GM12878 (cell line): ENCODE results near the gene ADPRS. TPM values are rescaled to one million over a fixed set of nuclear protein-coding genes. Genes with fewer than 3 reads are reported as not detected.

Experiments
- ATAC-seq: fragments of 200-7000 bp; cut with Tn5 transposase; 3 replicates; pipeline ENCODE4 v1.9.1; 2020; ENCODE audit warnings: mild to moderate bottlenecking, moderate library complexity
- BruUV-seq: library from RNA; stranded (reverse); fragments of 400-500 nt; replicated peaks from 2 replicates; lab custom pipeline; 2021; lab: Mats Ljungman, UMichigan
- CTCF ChIA-PET: fragments of 300-600 bp; sonication (Branson Sonifier 250); formaldehyde crosslinking; extraction: SDS; loops from one replicate; lab custom pipeline; 2021; ENCODE audit warnings: inconsistent platforms; lab: Yijun Ruan, JAX
- POLR2A ChIA-PET: fragments of 350-600 bp; formaldehyde crosslinking; extraction: SDS; loops from one replicate; lab custom pipeline; 2021; ENCODE audit warnings: inconsistent platforms; lab: Charles Lee
- RAD21 ChIA-PET: fragments of 300-600 bp; sonication (Branson Sonifier 250); formaldehyde crosslinking; loops from one replicate; lab custom pipeline; 2023; ENCODE audit warnings: antibody characterized with exemption; ENCODE audit not compliant: unreplicated experiment; lab: Charles Lee
- SMC1A ChIA-PET: fragments of 300-600 bp; sonication (Branson Sonifier 250); formaldehyde crosslinking; loops from one replicate; lab custom pipeline; 2023; ENCODE audit not compliant: unreplicated experiment, uncharacterized antibody; lab: Charles Lee
- DNase-seq: peaks from one replicate; pipeline ENCODE4 v3.0.0-alpha.2; 2011; ENCODE audit warnings: low read depth, low spot score
- FAIRE-seq: peaks from 3 replicates; lab custom pipeline; 2011; peaks lifted over from hg19 to GRCh38; lab: Jason Lieb, UNC
- H2AFZ ChIP-seq: 2 replicates; pipeline ENCODE4 v1.6.0; 2011; ENCODE audit warnings: low read depth, low read length, control low read depth; ENCODE audit not compliant: control insufficient read depth
- H3K27ac ChIP-seq: 2 replicates; pipeline ENCODE4 v1.5.1; 2011; ENCODE audit warnings: control low read depth; ENCODE audit not compliant: control insufficient read depth, insufficient read depth
- H3K27me3 ChIP-seq, 2 experiments: replicated peaks in 1 of 2; 2 replicates each; pipeline versions ENCODE4 v1.6.0 to v1.6.1; 2011; ENCODE audit warnings: low read length in 1 of 2; ENCODE audit not compliant: control insufficient read depth in 2 of 2, insufficient read depth in 2 of 2
- H3K36me3 ChIP-seq, 2 experiments: 2 replicates each; pipeline ENCODE4 v1.5.1; 2011; ENCODE audit warnings: low read length in 1 of 2; ENCODE audit not compliant: control insufficient read depth in 2 of 2, insufficient read depth in 2 of 2
- H3K4me1 ChIP-seq: 2 replicates; pipeline ENCODE4 v1.6.1; 2011; ENCODE audit warnings: mild to moderate bottlenecking, low read length, moderate library complexity, mixed read lengths; ENCODE audit not compliant: control insufficient read depth, insufficient read depth
- H3K4me2 ChIP-seq: 2 replicates; pipeline ENCODE4 v1.6.0; 2011; ENCODE audit warnings: control low read depth; ENCODE audit not compliant: control insufficient read depth, insufficient read depth
- H3K4me3 ChIP-seq: fragments of 200-600 bp; sonication (generic); 2 replicates; pipeline ENCODE4 v1.5.1; 2016
- H3K79me2 ChIP-seq: 2 replicates; pipeline ENCODE4 v1.6.0; 2011; ENCODE audit warnings: low read length; ENCODE audit not compliant: control insufficient read depth, insufficient read depth
- H3K9ac ChIP-seq: 2 replicates; pipeline ENCODE4 v1.8.0; 2011; ENCODE audit warnings: low read length, control low read depth, mixed read lengths; ENCODE audit not compliant: control insufficient read depth, insufficient read depth
- H3K9me3 ChIP-seq: replicated peaks from 3 replicates; pipeline ENCODE4 v1.5.1; 2011; ENCODE audit warnings: mild to moderate bottlenecking, low read length; ENCODE audit not compliant: control insufficient read depth, insufficient read depth
- H4K20me1 ChIP-seq: 2 replicates; pipeline ENCODE4 v1.6.0; 2011; ENCODE audit not compliant: control insufficient read depth, insufficient read depth
- BACH1 ChIP-seq: fragments of 450-650 bp; IDR thresholded peaks from 2 replicates; pipeline ENCODE4 v1.6.1; 2017; ENCODE audit warnings: mild to moderate bottlenecking, borderline replicate concordance
- CHD2 ChIP-seq: IDR thresholded peaks from 2 replicates; pipeline ENCODE4 v1.6.1; 2011; ENCODE audit warnings: low read depth, low read length, improper control_type of control experiment, borderline replicate concordance
- EED ChIP-seq: sonication (generic); IDR thresholded peaks from 2 replicates; pipeline ENCODE4 v1.6.1; 2016; ENCODE audit warnings: antibody characterized with exemption, low read depth
- HCFC1 ChIP-seq: fragments of 150-350 bp; IDR thresholded peaks from 2 replicates; pipeline ENCODE4 v1.6.1; 2014; ENCODE audit warnings: low read length
- NFIC ChIP-seq: IDR thresholded peaks from 2 replicates; pipeline ENCODE4 v1.6.1; 2012; ENCODE audit warnings: low read depth, mild to moderate bottlenecking, inconsistent platforms, low read length, moderate library complexity
- POU2F2 ChIP-seq: IDR thresholded peaks from 3 replicates; pipeline ENCODE4 v1.6.1; 2011; ENCODE audit warnings: low read depth, mild to moderate bottlenecking, low read length, borderline replicate concordance
- SIX5 ChIP-seq: IDR thresholded peaks from 2 replicates; pipeline ENCODE4 v1.6.1; 2011; ENCODE audit warnings: mild to moderate bottlenecking, low read depth, low read length, moderate library complexity; ENCODE audit not compliant: severe bottlenecking
- SUPT20H ChIP-seq: IDR thresholded peaks from 2 replicates; pipeline ENCODE4 v1.6.1; 2011; ENCODE audit warnings: low read depth, mild to moderate bottlenecking, low read length, moderate library complexity, borderline replicate concordance; ENCODE audit not compliant: control insufficient read depth
- TCF7 ChIP-seq: IDR thresholded peaks from 2 replicates; pipeline ENCODE4 v1.6.1; 2014; ENCODE audit warnings: antibody characterized with exemption, borderline replicate concordance
- ZBED1 ChIP-seq: IDR thresholded peaks from 2 replicates; pipeline ENCODE4 v1.6.1; 2016; ENCODE audit warnings: borderline replicate concordance
- WGBS: methylation state at CpG from one replicate; pipeline ENCODE4 v1.1.6; 2016; ENCODE audit warnings: low lambda C conversion rate; ENCODE audit not compliant: insufficient replicate concordance, insufficient coverage; ENCODE audit errors: missing lambda C conversion rate; 5-methylcytosine and 5-hydroxymethylcytosine counted together
- in situ Hi-C: fragments of 300-500 bp; cut with MboI; formaldehyde crosslinking; loops from 9 replicates; pipeline ENCODE4 v1.14.3; 2018; ENCODE audit warnings: mixed read lengths
- intact Hi-C: fragments of 100-400 bp; cut with micrococcal nuclease; formaldehyde crosslinking; loops from one replicate; pipeline ENCODE4 v1.14.2; 2022; ENCODE audit not compliant: unreplicated experiment
- polyA plus RNA-seq, 11 experiments: library from polyadenylated mRNA; depleted of rRNA in 4 of 11; unstranded in 6 of 11; stranded (reverse) in 5 of 11; fragments of >200 nt; fragmentation: Nextera tagmentation in 4 of 11; fragmentation: Illumina TruSeq in 1 of 11; extraction: Ambion mirVana in 4 of 11; extraction: Trizol in 1 of 11; gene quantifications; 1 replicate in 1 of 11; 2 replicates in 10 of 11; pipeline versions ENCODE4 v1.2.1 to v1.2.3, GENCODE V29; 2011 to 2016; ENCODE audit warnings: inconsistent platforms in 2 of 11, missing spikeins in 2 of 11, low read depth in 1 of 11
- total RNA-seq, 4 experiments: library from RNA; depleted of rRNA in 3 of 4; stranded (reverse); fragments of >200 nt in 3 of 4; fragmentation: Illumina TruSeq in 1 of 4; extraction: Trizol in 1 of 4; gene quantifications; 2 replicates each; pipeline versions ENCODE4 v1.2.1 to v1.2.3, GENCODE V29; 2013 to 2021
- TF ChIP-seq, protein P1 (sequence below): fragments of 150-350 bp; IDR thresholded peaks from 2 replicates; pipeline ENCODE4 v1.6.1; 2016; ENCODE audit warnings: low read depth, low read length
- TF ChIP-seq, protein P2 (sequence below): IDR thresholded peaks from 2 replicates; pipeline ENCODE4 v1.6.1; 2012; ENCODE audit warnings: low read length, inconsistent platforms
- TF ChIP-seq, protein P3 (sequence below): fragments of 450-650 bp; IDR thresholded peaks from 2 replicates; pipeline ENCODE4 v1.6.1; 2014; ENCODE audit warnings: mild to moderate bottlenecking
- TF ChIP-seq, protein P4 (sequence below): fragments of 450-650 bp; formaldehyde crosslinking; IDR thresholded peaks from 2 replicates; pipeline ENCODE4 v1.4.0; 2022; ENCODE audit warnings: mild to moderate bottlenecking, moderate library complexity

The ADPRS gene
- total and polyA plus RNA-seq, 10 of the 15 experiments (the other 5 are each of a cell fraction or from before 2014, with no cell fraction given) = 7.6 to 57.6 (median 39.1) TPM

DNA sequence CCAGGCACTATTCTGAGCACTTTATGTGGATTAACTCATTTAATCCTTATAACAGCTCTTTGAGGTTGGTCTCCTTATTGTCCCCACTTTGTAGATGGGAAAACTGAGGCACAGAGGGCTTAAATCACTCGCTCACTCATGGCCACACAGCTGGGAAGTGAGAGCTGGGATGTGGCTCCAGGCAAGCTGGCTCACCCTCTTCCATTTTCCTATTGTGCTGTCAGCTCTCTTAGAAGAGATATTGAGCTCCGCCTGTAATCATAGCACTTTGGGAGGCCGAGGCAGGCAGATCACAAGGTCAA lies 40.2 kb downstream of the ADPRS start (continued):
- TF ChIP-seq, protein P1, sequence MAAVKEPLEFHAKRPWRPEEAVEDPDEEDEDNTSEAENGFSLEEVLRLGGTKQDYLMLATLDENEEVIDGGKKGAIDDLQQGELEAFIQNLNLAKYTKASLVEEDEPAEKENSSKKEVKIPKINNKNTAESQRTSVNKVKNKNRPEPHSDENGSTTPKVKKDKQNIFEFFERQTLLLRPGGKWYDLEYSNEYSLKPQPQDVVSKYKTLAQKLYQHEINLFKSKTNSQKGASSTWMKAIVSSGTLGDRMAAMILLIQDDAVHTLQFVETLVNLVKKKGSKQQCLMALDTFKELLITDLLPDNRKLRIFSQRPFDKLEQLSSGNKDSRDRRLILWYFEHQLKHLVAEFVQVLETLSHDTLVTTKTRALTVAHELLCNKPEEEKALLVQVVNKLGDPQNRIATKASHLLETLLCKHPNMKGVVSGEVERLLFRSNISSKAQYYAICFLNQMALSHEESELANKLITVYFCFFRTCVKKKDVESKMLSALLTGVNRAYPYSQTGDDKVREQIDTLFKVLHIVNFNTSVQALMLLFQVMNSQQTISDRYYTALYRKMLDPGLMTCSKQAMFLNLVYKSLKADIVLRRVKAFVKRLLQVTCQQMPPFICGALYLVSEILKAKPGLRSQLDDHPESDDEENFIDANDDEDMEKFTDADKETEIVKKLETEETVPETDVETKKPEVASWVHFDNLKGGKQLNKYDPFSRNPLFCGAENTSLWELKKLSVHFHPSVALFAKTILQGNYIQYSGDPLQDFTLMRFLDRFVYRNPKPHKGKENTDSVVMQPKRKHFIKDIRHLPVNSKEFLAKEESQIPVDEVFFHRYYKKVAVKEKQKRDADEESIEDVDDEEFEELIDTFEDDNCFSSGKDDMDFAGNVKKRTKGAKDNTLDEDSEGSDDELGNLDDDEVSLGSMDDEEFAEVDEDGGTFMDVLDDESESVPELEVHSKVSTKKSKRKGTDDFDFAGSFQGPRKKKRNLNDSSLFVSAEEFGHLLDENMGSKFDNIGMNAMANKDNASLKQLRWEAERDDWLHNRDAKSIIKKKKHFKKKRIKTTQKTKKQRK = no peak
- TF ChIP-seq, protein P2, sequence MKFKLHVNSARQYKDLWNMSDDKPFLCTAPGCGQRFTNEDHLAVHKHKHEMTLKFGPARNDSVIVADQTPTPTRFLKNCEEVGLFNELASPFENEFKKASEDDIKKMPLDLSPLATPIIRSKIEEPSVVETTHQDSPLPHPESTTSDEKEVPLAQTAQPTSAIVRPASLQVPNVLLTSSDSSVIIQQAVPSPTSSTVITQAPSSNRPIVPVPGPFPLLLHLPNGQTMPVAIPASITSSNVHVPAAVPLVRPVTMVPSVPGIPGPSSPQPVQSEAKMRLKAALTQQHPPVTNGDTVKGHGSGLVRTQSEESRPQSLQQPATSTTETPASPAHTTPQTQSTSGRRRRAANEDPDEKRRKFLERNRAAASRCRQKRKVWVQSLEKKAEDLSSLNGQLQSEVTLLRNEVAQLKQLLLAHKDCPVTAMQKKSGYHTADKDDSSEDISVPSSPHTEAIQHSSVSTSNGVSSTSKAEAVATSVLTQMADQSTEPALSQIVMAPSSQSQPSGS = no peak
- no peak for TF ChIP-seq SUPT20H

DNA sequence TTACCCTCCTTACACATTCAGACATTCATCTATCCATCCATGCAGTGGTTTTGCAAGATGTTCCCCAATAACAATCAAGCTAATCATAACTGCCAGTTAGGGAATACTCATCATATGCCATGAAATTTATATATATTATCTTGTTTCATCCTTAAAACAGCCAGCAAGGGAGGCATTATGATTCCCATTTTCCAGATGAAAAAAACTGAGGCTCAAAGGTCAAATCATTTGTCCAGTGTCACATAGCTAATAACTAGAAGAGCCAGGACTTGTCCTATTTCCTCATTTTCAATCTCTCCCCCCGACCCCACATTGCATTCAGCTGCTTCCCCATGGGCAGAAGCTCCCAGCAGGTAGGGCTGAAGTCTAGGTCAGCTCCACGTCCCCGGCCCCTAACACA lies 43.3 kb downstream of the ADPRS start:
- FAIRE-seq (no peak), DNase-seq (no peak), ATAC-seq (no peak)
- ChIA-PET RAD21 (no interaction called here), CTCF (interaction anchor here (0.5 to 1.1 kb wide), 3 partner anchors 13 to 628 kb away, joined by 3 to 5 read pairs (median 3); no protein-coding TSS in a partner anchor), SMC1A (interaction anchor here (0.6 to 1.4 kb wide), 4 partner anchors 10 to 414 kb away, joined by 3 to 5 read pairs (median 3); no protein-coding TSS in a partner anchor), POLR2A (interaction anchor here (1.1 to 1.5 kb wide), 2 partner anchors 14 to 17 kb away, joined by 3 to 8 read pairs; partner anchors contain the start of gene TRAPPC3)
- no TSS peak for BruUV-seq
- Histone ChIP-seq H3K4me2 (no peak overlapping the region), H3K27me3 (no peaks in the 10 kb centered on the region; a peak in 1 of 4 replicates), H3K27ac (no peak overlapping the region), H3K9me3 (no peaks in the 10 kb centered on the region), H2AFZ (no peak overlapping the region), H4K20me1 (no peaks in the 10 kb centered on the region), H3K79me2 (no peaks in the 10 kb centered on the region), H3K36me3 (peaks cover 0 to under 1% of the 10 kb centered on the region in 2 experiments; a peak in 2 of 4 replicates), H3K4me1 (no peaks in the 10 kb centered on the region), H3K4me3 (no peak overlapping the region), H3K9ac (no peak overlapping the region)
- WGBS = 61% methylated on average over 3 of the region's 3 CpGs
- intact Hi-C loops = no loop called here
- in situ Hi-C loops = no loop called here
- TF ChIP-seq SIX5 = no peak
- no peak for TF ChIP-seq NFIC
- TF ChIP-seq POU2F2 = no peak
- TF ChIP-seq CHD2 = no peak
- TF ChIP-seq, protein P3, sequence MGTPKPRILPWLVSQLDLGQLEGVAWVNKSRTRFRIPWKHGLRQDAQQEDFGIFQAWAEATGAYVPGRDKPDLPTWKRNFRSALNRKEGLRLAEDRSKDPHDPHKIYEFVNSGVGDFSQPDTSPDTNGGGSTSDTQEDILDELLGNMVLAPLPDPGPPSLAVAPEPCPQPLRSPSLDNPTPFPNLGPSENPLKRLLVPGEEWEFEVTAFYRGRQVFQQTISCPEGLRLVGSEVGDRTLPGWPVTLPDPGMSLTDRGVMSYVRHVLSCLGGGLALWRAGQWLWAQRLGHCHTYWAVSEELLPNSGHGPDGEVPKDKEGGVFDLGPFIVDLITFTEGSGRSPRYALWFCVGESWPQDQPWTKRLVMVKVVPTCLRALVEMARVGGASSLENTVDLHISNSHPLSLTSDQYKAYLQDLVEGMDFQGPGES = no peak
- TF ChIP-seq HCFC1 = no peak
- no peak for TF ChIP-seq EED
- TF ChIP-seq TCF7 = no peak
- TF ChIP-seq, protein P4, sequence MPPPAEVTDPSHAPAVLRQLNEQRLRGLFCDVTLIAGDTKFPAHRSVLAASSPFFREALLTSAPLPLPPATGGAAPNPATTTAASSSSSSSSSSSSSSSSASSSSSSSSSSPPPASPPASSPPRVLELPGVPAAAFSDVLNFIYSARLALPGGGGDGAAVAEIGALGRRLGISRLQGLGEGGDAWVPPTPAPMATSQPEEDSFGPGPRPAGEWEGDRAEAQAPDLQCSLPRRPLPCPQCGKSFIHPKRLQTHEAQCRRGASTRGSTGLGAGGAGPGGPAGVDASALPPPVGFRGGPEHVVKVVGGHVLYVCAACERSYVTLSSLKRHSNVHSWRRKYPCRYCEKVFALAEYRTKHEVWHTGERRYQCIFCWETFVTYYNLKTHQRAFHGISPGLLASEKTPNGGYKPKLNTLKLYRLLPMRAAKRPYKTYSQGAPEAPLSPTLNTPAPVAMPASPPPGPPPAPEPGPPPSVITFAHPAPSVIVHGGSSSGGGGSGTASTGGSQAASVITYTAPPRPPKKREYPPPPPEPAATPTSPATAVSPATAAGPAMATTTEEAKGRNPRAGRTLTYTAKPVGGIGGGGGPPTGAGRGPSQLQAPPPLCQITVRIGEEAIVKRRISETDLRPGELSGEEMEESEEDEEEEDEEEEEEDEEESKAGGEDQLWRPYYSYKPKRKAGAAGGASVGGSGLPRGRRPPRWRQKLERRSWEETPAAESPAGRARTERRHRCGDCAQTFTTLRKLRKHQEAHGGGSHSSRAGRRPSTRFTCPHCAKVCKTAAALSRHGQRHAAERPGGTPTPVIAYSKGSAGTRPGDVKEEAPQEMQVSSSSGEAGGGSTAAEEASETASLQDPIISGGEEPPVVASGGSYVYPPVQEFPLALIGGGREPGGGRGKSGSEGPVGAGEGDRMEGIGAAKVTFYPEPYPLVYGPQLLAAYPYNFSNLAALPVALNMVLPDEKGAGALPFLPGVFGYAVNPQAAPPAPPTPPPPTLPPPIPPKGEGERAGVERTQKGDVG = no peak
- TF ChIP-seq ZBED1 = no peak
- no peak for TF ChIP-seq BACH1
